ENCODE results near the gene CACNG3.
"Not testable (repeated sequence)": the region's sequence is repeated elsewhere in the genome, so short reads cannot be mapped to it uniquely, and the experiment has no call there.

Gene CACNG3

DNA sequence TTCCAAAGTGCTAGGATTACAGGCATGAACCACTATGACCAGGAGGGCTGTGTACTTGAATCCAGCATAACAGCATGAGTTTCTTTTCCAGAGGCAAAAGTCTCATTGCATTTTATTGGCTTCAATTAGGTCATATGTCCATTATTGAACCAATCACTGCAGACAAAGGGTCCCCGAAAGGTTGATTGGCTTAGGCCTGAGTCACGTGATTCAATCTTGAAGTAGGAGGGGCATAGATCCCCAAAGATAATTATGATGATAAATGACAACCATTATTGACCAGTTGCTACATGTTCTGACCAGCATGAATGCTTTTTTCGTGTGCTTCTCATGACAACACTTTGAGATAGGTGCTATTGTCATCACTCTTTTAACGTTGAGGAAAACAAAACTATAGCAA, 25.3 kb downstream of the CACNG3 start:
- DNase-seq = no peak

DNA sequence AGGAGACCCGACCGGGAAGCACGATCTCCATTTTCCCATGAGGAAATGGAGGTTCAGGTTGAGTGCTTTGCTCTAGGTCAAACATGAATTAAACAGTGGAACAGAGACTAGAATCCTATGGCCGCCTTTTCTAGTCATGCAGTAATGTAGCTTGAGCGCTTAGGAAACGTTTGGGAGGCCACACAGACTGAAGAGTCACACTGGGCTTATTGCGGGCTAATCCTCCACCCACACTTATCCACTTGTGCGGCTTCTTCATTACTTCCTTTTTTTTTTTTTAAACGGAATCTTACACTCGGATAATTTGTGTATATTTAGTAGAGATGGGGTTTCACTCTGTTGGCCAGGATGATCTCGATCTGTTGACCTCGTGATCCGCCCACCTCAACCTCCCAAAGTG, 26.0 kb downstream of the CACNG3 start:
- no peak for DNase-seq

DNA sequence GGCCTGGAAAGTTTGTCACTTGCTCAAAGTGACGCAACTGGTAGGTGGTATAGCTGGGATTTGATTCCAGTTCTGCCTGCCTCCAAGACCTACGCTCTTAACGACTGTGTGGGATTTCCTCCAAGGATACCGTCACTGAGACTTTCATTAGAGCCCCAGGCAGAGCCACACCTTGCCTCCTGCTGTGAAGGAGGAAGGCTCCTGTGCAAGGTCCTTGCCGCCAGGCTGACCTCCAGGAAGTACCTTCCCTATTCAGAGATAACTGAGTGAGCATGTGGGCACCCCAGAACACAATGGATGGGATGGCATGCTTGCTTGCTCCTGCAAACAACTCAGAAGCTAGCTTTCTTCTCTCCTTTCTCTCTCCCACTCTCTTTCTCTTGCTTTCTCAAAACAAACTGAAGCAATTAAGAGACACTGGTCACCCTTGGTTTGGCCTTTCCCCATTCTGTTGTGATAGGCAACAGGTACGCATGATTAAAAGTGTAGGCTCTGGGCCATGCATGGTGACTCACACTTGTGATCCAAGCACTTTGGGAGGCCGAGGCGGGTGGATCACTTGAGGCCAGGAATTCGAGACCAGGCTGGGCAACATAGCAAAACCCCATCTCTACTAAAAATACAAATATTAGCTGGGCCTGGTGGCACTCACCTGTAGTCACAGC, 30.7 kb downstream of the CACNG3 start:
- DNase-seq = no peak

- no peak for DNase-seq
Observed at GRCh38 chr16:24288516-24288915, 32.4 kb downstream of the CACNG3 start.

GRCh38 chr16:24289166-24289700, 33.1 kb downstream of the CACNG3 start:
- DNase-seq = no peak

DNA sequence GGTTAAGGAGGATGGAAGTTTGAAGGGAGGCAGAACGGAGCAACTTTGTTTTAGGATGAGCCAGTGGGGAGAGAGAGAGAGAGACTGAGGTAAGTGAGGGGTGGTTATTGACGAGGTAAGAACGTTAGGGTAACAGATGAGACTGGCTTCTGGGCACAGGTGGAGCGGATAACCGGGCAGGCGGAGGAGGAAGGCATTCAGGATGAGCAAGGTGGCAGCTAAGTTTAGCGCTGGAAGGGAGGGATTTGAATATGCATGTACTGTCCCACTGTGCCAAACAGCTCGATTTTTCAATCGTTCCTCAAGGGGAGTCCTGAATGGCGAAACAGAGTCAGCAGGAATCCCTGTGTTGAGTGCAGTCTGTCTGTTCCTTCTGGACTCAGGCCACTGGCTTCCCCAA, 35.8 kb downstream of the CACNG3 start:
- no peak for DNase-seq

DNA sequence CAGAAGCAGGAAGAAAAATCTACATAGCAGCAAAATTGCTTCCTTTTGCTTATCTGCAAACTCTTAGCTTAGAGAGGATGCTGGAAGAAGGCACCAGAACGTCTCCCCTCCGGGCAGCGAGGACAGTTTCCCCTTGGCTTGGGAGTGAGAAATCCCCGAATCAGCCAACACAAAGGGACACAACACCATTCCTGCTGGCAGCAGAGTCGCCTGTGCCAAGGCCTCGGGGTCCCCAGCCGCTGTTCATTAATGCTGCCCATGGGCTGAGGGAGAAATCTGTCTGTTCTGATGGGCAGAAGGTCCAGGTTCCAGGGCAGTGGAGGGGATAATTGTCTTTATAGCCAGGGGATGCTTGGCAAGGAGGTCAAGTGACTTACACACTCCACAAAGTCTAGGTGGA, 38.0 kb downstream of the CACNG3 start:
- no peak for DNase-seq

DNA sequence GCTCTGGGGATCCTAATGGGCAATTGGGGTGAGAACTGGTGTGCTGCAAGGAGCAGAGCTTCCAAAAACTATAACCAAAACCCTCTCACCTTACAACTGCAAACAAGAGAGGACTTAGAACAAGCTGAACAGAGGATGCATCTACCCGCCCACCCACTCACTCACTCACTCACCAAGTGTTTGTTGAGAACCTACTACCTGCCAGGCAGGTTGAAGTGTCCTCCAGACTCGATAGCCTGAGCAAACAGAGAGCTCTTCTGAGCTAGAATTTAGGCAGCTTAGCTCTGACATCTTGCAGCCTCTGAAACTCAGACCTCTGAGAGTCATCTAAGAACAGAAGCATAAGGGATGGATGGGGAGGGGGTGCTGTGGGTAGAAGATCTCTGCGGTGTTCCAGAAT, 41.2 kb downstream of the CACNG3 start:
- DNase-seq = no peak

GRCh38 chr16:24298548-24299167, 42.5 kb downstream of the CACNG3 start:
- no peak for DNase-seq

DNA sequence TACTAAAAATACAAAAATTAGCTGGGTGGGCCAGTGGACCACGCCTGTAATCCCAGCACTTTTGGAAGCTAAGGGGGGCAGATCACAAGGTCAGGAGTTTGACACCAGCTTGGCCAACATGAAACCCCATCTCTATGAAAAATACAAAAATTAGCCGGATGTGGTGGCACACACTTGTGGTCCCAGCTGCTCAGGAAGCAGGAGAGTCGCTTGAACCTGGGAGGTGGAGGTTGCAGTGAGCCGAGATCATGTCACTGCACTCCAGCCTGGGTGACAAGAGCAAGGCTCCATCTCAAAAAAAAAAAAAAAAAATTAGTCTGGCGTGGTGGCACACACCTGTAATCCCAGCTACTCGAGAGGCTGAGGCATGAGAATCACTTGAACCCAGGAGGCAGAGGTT, 44.6 kb downstream of the CACNG3 start:
- DNase-seq = not testable (repeated sequence)

GRCh38 chr16:24302636-24303035, 46.5 kb downstream of the CACNG3 start:
- DNase-seq = no peak

DNA sequence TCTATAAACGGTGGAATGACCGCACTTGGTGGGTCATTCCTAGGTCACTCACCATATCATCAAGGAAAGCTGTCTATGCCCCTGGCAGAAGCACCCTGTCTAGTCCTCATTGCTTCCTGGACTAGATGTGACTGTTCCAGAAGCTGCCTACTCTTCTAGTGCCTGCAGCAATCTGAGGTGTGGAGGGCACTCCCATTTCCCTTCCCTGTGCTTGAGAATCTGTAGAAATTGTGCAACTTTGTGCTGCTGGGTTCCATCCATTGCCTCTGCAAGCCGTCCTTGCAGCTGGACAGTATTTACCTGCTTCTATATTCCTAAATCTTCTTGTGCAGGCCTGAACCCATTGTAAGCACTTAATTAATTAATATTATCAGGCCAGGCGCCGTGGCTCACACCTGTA, 52.1 kb downstream of the CACNG3 start:
- DNase-seq = no peak

GRCh38 chr16:24309258-24310142, 53.4 kb downstream of the CACNG3 start:
- no peak for DNase-seq

- DNase-seq = no peak
Observed at GRCh38 chr16:24315343-24315742, 59.2 kb downstream of the CACNG3 start.

DNA sequence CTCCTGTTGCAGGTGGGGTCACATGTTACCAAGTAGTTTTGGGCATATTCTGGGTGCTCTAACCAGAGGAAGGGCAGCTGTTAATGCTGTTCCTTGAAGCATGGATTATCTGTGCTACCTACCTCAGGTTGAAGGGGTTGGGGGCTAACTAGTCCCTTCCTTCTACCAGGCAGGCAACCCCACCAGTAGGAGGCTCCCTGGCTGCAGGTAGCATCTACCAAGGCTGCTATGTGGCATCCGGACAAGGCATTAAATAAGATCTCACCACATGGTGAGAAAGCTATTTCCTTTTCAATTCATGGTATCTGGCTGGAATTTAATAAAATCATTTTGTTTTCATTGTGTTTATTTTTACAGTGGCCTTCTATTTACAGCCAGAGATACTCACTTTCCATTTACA, 62.5 kb downstream of the CACNG3 start:
- no peak for DNase-seq

- no peak for DNase-seq
Observed at GRCh38 chr16:24319126-24319814, 63.1 kb downstream of the CACNG3 start.

DNA sequence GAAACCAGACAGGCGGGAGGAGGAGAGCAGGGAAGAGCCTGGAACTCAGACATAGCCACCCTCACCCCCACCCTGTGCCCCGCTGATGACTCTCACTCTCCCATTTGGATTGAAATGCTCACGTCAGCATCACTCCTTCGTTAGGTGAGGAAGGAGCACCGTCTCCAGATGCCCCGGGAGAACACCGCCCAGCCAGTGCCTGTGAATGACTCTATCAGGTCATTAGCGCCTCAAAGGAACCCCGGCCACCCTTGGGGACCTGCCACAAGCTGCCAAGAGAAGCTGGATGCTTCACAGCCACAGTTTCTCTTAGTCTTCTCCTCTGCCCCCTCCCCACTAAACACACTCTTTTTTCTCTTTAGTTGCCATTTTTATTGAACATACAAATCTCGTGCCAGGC, 66.0 kb downstream of the CACNG3 start:
- no peak for DNase-seq

GRCh38 chr16:24324421-24324820, 68.3 kb downstream of the CACNG3 start:
- DNase-seq = no peak

GRCh38 chr16:24328835-24329452, 72.8 kb downstream of the CACNG3 start:
- DNase-seq = no peak

GRCh38 chr16:24332178-24332577, 76.0 kb downstream of the CACNG3 start:
- DNase-seq = no peak

- no peak for DNase-seq
Observed at GRCh38 chr16:24332582-24333090, 76.5 kb downstream of the CACNG3 start.

- DNase-seq = no peak
Observed at GRCh38 chr16:24336491-24336890, 80.4 kb downstream of the CACNG3 start.

All from activated CD4-positive, CD25-positive, alpha-beta regulatory T cell treated with anti-CD3 and anti-CD28 coated beads, Interleukin-2, amount 50 U/mL, for 72 hours (primary cell).